HepG2 (cell line): Measurements from ENCODE around the gene SLC15A3. TPM values are rescaled to one million over a fixed set of nuclear protein-coding genes. Genes with fewer than 3 reads are reported as not detected.

Source experiments
- ATAC-seq: fragments of 200-7000 bp; cut with Tn5 transposase; 3 replicates; pipeline ENCODE4 v1.9.1; 2020; ENCODE audit warnings: mild to moderate bottlenecking, moderate library complexity
- Bru-seq: library from RNA; stranded (reverse); fragments of 400-500 nt; gene quantifications from one replicate; lab custom pipeline; 2021; lab: Mats Ljungman, UMichigan
- BruChase-seq, 2 experiments: library from RNA; stranded (reverse); fragments of 400-500 nt; gene quantifications; one replicate each; lab custom pipeline; 2021; lab: Mats Ljungman, UMichigan
- BruUV-seq: library from RNA; stranded (reverse); fragments of 400-500 nt; replicated peaks from 2 replicates; lab custom pipeline; 2021; lab: Mats Ljungman, UMichigan
- CTCF ChIA-PET: fragments of 300-600 bp; formaldehyde crosslinking; extraction: SDS; loops from one replicate; lab custom pipeline; 2021; ENCODE audit warnings: low total read pairs, inconsistent platforms, low intra/inter-chr PET ratio; lab: Yijun Ruan, JAX
- POLR2A ChIA-PET: fragments of 350-600 bp; sonication (Branson Sonifier 250); formaldehyde crosslinking; loops from one replicate; lab custom pipeline; 2020; ENCODE audit warnings: antibody characterized with exemption, inconsistent platforms; lab: Yijun Ruan, JAX
- DNase-seq: peaks from one replicate; pipeline ENCODE4 v3.0.0-alpha.2; 2015; ENCODE audit warnings: low spot score
- FAIRE-seq: peaks from 3 replicates; lab custom pipeline; 2011; peaks lifted over from hg19 to GRCh38; lab: Jason Lieb, UNC
- H2AFZ ChIP-seq: one replicate; pipeline ENCODE4 v1.6.1; 2011; ENCODE audit warnings: low read length, inconsistent platforms
- H3K27ac ChIP-seq: fragments of 300-600 bp; 3 replicates; pipeline ENCODE4 v1.8.0; 2011; ENCODE audit warnings: mixed run types, mild to moderate bottlenecking, mixed read lengths, low read length, inconsistent platforms; ENCODE audit not compliant: insufficient read depth; ENCODE audit errors: extremely low read length
- H3K27me3 ChIP-seq, 2 experiments: fragments of 200-600 bp in 1 of 2; 2 replicates in 1 of 2; 3 replicates in 1 of 2; pipeline versions ENCODE4 v1.6.0 to v1.8.0; 2011; ENCODE audit warnings: low read length in 2 of 2, mild to moderate bottlenecking in 2 of 2, moderate library complexity in 2 of 2, inconsistent platforms in 1 of 2; ENCODE audit not compliant: insufficient read depth in 2 of 2, control insufficient read depth in 1 of 2
- H3K36me3 ChIP-seq, 2 experiments: fragments of 200-600 bp in 1 of 2; replicated peaks in 1 of 2; 2 replicates in 1 of 2; 3 replicates in 1 of 2; pipeline versions ENCODE4 v1.5.1 to v1.8.0; 2011; ENCODE audit warnings: low read length in 2 of 2, inconsistent platforms in 1 of 2; ENCODE audit not compliant: insufficient read depth in 2 of 2, control insufficient read depth in 1 of 2
- H3K4me1 ChIP-seq: 2 replicates; pipeline ENCODE4 v1.5.1; 2012; ENCODE audit warnings: low read length, inconsistent platforms; ENCODE audit not compliant: insufficient read depth
- H3K4me2 ChIP-seq: 2 replicates; pipeline ENCODE4 v1.6.0; 2011; ENCODE audit warnings: low read depth, low read length, inconsistent platforms
- H3K4me3 ChIP-seq, 3 experiments: fragments of 200-600 bp in 1 of 3; sonication (generic), shearing (Covaris generic) in 1 of 3; replicated peaks in 1 of 3; 2 replicates each; pipeline ENCODE4 v1.5.1; 2011 to 2016; ENCODE audit warnings: low read length in 3 of 3, inconsistent platforms in 2 of 3, low read depth in 2 of 3, mild to moderate bottlenecking in 2 of 3, control low read depth in 1 of 3, mixed read lengths in 1 of 3; ENCODE audit not compliant: insufficient read depth in 1 of 3
- H3K79me2 ChIP-seq: one replicate; pipeline ENCODE4 v1.6.1; 2011; ENCODE audit warnings: low read length, inconsistent platforms; ENCODE audit not compliant: insufficient read depth
- H3K9ac ChIP-seq: 2 replicates; pipeline ENCODE4 v1.6.0; 2011; ENCODE audit warnings: mild to moderate bottlenecking, low read depth, low read length, inconsistent platforms; ENCODE audit not compliant: insufficient read depth
- H3K9me3 ChIP-seq: 2 replicates; pipeline ENCODE4 v1.5.1; 2012; ENCODE audit warnings: mild to moderate bottlenecking, low read length
- H4K20me1 ChIP-seq: 2 replicates; pipeline ENCODE4 v1.6.0; 2011; ENCODE audit warnings: inconsistent platforms, mild to moderate bottlenecking, low read length, moderate library complexity; ENCODE audit not compliant: insufficient read depth
- GTF2F1 ChIP-seq: fragments of 150-350 bp; IDR thresholded peaks from 2 replicates; pipeline ENCODE4 v1.6.1; 2014; ENCODE audit warnings: low read length
- ZNF629 ChIP-seq: sonication (generic); formaldehyde crosslinking; conservative IDR thresholded peaks from 2 replicates; pipeline ENCODE4 v1.5.0; 2020; ENCODE audit warnings: missing genetic modification reagents
- WGBS: methylation state at CpG from one replicate; pipeline ENCODE4 v1.1.6; 2017; ENCODE audit warnings: low lambda C conversion rate; 5-methylcytosine and 5-hydroxymethylcytosine counted together
- in situ Hi-C: cut with HindIII; loops from 2 replicates; pipeline ENCODE4 v1.10.0; 2017; ENCODE audit warnings: low pct_unique_long_range_greater_than_20kb; ENCODE audit not compliant: extremely low pct_ligation_motif_present
- intact Hi-C: fragments of 100-400 bp; cut with micrococcal nuclease; formaldehyde crosslinking; loops from one replicate; pipeline ENCODE4 v1.10.0; 2022; ENCODE audit not compliant: unreplicated experiment
- long read RNA-seq, 2 experiments: library from RNA in 1 of 2; library from polyadenylated mRNA in 1 of 2; stranded (forward) in 1 of 2; unstranded in 1 of 2; transcript quantifications; one replicate each; pipeline ENCODE4 v2.0.0, GENCODE V29; 2019 to 2022
- polyA minus RNA-seq, 3 experiments: library from RNA; depleted of rRNA, polyadenylated mRNA; stranded (reverse); fragments of >200 nt; gene quantifications; 2 replicates each; pipeline ENCODE4 v1.2.3, GENCODE V29; 2011; ENCODE audit warnings: low replicate concordance in 1 of 3
- polyA plus RNA-seq, 8 experiments: library from polyadenylated mRNA; depleted of rRNA in 3 of 8; stranded (reverse) in 7 of 8; unstranded in 1 of 8; fragments of >200 nt; fragmentation: Illumina TruSeq in 4 of 8; extraction: Trizol in 4 of 8; gene quantifications; 2 replicates each; pipeline versions ENCODE4 v1.2.1 to v1.2.3, GENCODE V29; 2011 to 2016; ENCODE audit warnings: low read depth in 4 of 8, missing spikeins in 1 of 8, mixed read lengths in 1 of 8; ENCODE audit not compliant: insufficient read depth in 1 of 8
- total RNA-seq, 5 experiments: library from RNA; depleted of rRNA; stranded (reverse); fragments of >200 nt; fragmentation: Illumina TruSeq; extraction: Trizol; gene quantifications; 2 replicates each; pipeline ENCODE4 v1.2.3, GENCODE V29; 2016; ENCODE audit warnings: low read depth in 1 of 5

The SLC15A3 gene
- 0.58 and 0.77 TPM in 2 replicates for total RNA-seq (2016; rRNA removed; fragmentation: Illumina TruSeq; extraction: Trizol)
- total RNA-seq (2016; cell fraction: cytosol; rRNA removed; fragmentation: Illumina TruSeq; extraction: Trizol; ENCODE audit: low read depth): 0.09 TPM in 1 of 2 replicates, not detected in the other
- 0.49 and 1.1 TPM in 2 replicates for total RNA-seq (2016; cell fraction: insoluble cytoplasmic fraction; rRNA removed; fragmentation: Illumina TruSeq; extraction: Trizol)
- 0.49 and 1.1 TPM in 2 replicates for total RNA-seq (2016; cell fraction: membrane; rRNA removed; fragmentation: Illumina TruSeq; extraction: Trizol)
- total RNA-seq (2016; cell fraction: nucleus; rRNA removed; fragmentation: Illumina TruSeq; extraction: Trizol): 1.8 and 2.8 TPM in 2 replicates
- polyA plus RNA-seq (2011; rRNA removed): 0.45 and 1.1 TPM in 2 replicates
- 0.23 and 0.60 TPM in 2 replicates for polyA plus RNA-seq (2011; cell fraction: cytosol; rRNA removed)
- polyA plus RNA-seq (2011; cell fraction: nucleus; rRNA removed): 0.97 and 1.0 TPM in 2 replicates
- polyA plus RNA-seq (2012): 0.27 TPM in 1 of 2 replicates, not detected in the other
- 0.18 and 0.51 TPM in 2 replicates for polyA plus RNA-seq (2016; cell fraction: cytosol; fragmentation: Illumina TruSeq; extraction: Trizol; ENCODE audit: low read depth)
- 0.53 and 0.84 TPM in 2 replicates for polyA plus RNA-seq (2016; cell fraction: insoluble cytoplasmic fraction; fragmentation: Illumina TruSeq; extraction: Trizol; ENCODE audit: low read depth)
- polyA plus RNA-seq (2016; cell fraction: membrane; fragmentation: Illumina TruSeq; extraction: Trizol; ENCODE audit: low read depth): 0.44 and 0.58 TPM in 2 replicates
- polyA plus RNA-seq (2016; cell fraction: nucleus; fragmentation: Illumina TruSeq; extraction: Trizol; ENCODE audit: insufficient read depth, low read depth): 1.3 TPM in 1 of 2 replicates, not detected in the other
- 1.4 and 4.0 TPM in 2 replicates for polyA minus RNA-seq (2011; rRNA and poly(A)+ RNA removed; ENCODE audit: low replicate concordance)
- polyA minus RNA-seq (2011; cell fraction: cytosol; rRNA and poly(A)+ RNA removed): 0.97 and 1.5 TPM in 2 replicates
- polyA minus RNA-seq (2011; cell fraction: nucleus; rRNA and poly(A)+ RNA removed): 1.5 and 1.6 TPM in 2 replicates
- Bru-seq, nascent RNA: percentile 31 among the genes with signal in this experiment
- percentile 23 among the genes with signal in this experiment for BruChase-seq, experiment 1, labeled RNA remaining after a 6-hour chase
- percentile 10 among the genes with signal in this experiment for BruChase-seq, experiment 2, labeled RNA remaining after a 2-hour chase
- long read RNA-seq, experiment 1: 0 reads
- long read RNA-seq, experiment 2, partial matches to known transcripts: 0 of 2 reads
- long read RNA-seq, experiment 2, other reads (novel, unspliced or antisense): 1 of 2 reads

- intact Hi-C loops (no loop called here), in situ Hi-C loops (no loop called here)
- peak within 1 kb of the TSS; percentile 39 to 81 (median 57) for H3K4me3 ChIP-seq
- no peak within 1 kb of the TSS for H3K27ac ChIP-seq
- H2AFZ ChIP-seq: peak within 1 kb of the TSS; percentile 88
- ChIA-PET POLR2A (no interaction called here), CTCF (no interaction called here)
- peak within 1 kb of the TSS; percentile 38; the same call in 1 of the 2 replicates for H3K9ac ChIP-seq
- no peaks in the 10 kb centered on the region for H4K20me1 ChIP-seq
- no peaks in the 10 kb centered on the region for H3K4me1 ChIP-seq
- H3K79me2 ChIP-seq: no peaks in the 10 kb centered on the region
- peak within 1 kb of the TSS; percentile 86 for H3K4me2 ChIP-seq
- FAIRE-seq: no peak
- no peak for DNase-seq
- no TSS peak for BruUV-seq
- peak; percentile 73 for ATAC-seq
- TF ChIP-seq ZNF629 (CRISPR knock-in tag): peak; percentile 59
- no peak for TF ChIP-seq GTF2F1
- H3K9me3 ChIP-seq: no peaks in the 10 kb centered on the region
- H3K36me3 ChIP-seq: no peaks in the 10 kb centered on the region
- 21% methylated on average over 23 of the region's 23 CpGs for whole genome bisulfite sequencing
- peaks cover 0 to 15% of the 10 kb centered on the region in 2 experiments; a peak in 2 of 5 replicates for H3K27me3 ChIP-seq
These were observed at the start of gene SLC15A3 for GRCh38 chr11:60951904-60952741. Gene SLC15A3 (minus strand): TSS chr11:60952176. CDS start chr11:60951551, 625 bp downstream.
